Mesenchymal stem cell (in vitro differentiated cells and primary cell): Measurements from ENCODE around the gene RADX.

Experiments
- DNase-seq: peaks from one replicate; pipeline ENCODE4 v3.0.0-alpha.2; 2013
- H2AFZ ChIP-seq: one replicate; pipeline ENCODE4 v1.6.1; 2013; ENCODE audit warnings: low read depth, mild to moderate bottlenecking, control low read depth, inconsistent platforms, low read length, moderate library complexity
- H2AK5ac ChIP-seq: 2 replicates; pipeline ENCODE4 v1.6.1; 2013; ENCODE audit warnings: low read length, moderate library complexity, mild to moderate bottlenecking, inconsistent platforms; ENCODE audit not compliant: severe bottlenecking
- H2BK120ac ChIP-seq: one replicate; pipeline ENCODE4 v1.6.1; 2013; ENCODE audit warnings: low read depth, mild to moderate bottlenecking, inconsistent platforms, low read length, moderate library complexity
- H2BK12ac ChIP-seq, 2 experiments: one replicate each; pipeline ENCODE4 v1.6.1; 2013; ENCODE audit warnings: inconsistent platforms in 2 of 2, low read length in 2 of 2, mild to moderate bottlenecking in 2 of 2, moderate library complexity in 2 of 2, control low read depth in 1 of 2
- H2BK15ac ChIP-seq: one replicate; pipeline ENCODE4 v1.6.1; 2013; ENCODE audit warnings: mild to moderate bottlenecking, low read depth, inconsistent platforms; ENCODE audit not compliant: poor library complexity, severe bottlenecking
- H2BK5ac ChIP-seq: 2 replicates; pipeline ENCODE4 v1.6.1; 2013; ENCODE audit warnings: low read depth, mild to moderate bottlenecking, low read length, control low read depth, inconsistent platforms; ENCODE audit not compliant: poor library complexity, severe bottlenecking
- H3K14ac ChIP-seq, 2 experiments: one replicate each; pipeline ENCODE4 v1.6.1; 2013; ENCODE audit warnings: inconsistent platforms in 2 of 2, low read length in 2 of 2, control low read depth in 1 of 2, mild to moderate bottlenecking in 1 of 2, moderate library complexity in 1 of 2
- H3K18ac ChIP-seq, 2 experiments: one replicate each; pipeline ENCODE4 v1.6.1; 2013; ENCODE audit warnings: inconsistent platforms in 2 of 2, low read length in 2 of 2, control low read depth in 1 of 2, low read depth in 1 of 2, mild to moderate bottlenecking in 1 of 2
- H3K23ac ChIP-seq, 2 experiments: one replicate each; pipeline ENCODE4 v1.6.1; 2013; ENCODE audit warnings: inconsistent platforms in 2 of 2, low read length in 2 of 2, mild to moderate bottlenecking in 2 of 2, moderate library complexity in 2 of 2, control low read depth in 1 of 2
- H3K27ac ChIP-seq: 2 replicates; pipeline ENCODE4 v1.5.1; 2013; ENCODE audit warnings: mild to moderate bottlenecking, moderate library complexity, low read length, control low read depth, inconsistent platforms; ENCODE audit not compliant: poor library complexity, severe bottlenecking
- H3K27me3 ChIP-seq, 2 experiments: 2 replicates each; pipeline versions ENCODE4 v1.6.1 to v1.7.0; 2013; ENCODE audit warnings: low read length in 2 of 2, mild to moderate bottlenecking in 2 of 2, moderate library complexity in 2 of 2, control low read depth in 1 of 2, inconsistent platforms in 1 of 2; ENCODE audit not compliant: control insufficient read depth in 1 of 2, insufficient read depth in 1 of 2
- H3K36me3 ChIP-seq, 2 experiments: 2 replicates each; pipeline versions ENCODE4 v1.6.1 to v1.7.0; 2013; ENCODE audit warnings: low read length in 2 of 2, control low read depth in 1 of 2, inconsistent platforms in 1 of 2, low read depth in 1 of 2, mild to moderate bottlenecking in 1 of 2; ENCODE audit not compliant: insufficient read depth in 2 of 2, control insufficient read depth in 1 of 2
- H3K4ac ChIP-seq, 2 experiments: one replicate each; pipeline ENCODE4 v1.6.1; 2013; ENCODE audit warnings: inconsistent platforms in 2 of 2, low read length in 2 of 2, mild to moderate bottlenecking in 2 of 2, moderate library complexity in 2 of 2, control low read depth in 1 of 2, low read depth in 1 of 2
- H3K4me1 ChIP-seq: 2 replicates; pipeline ENCODE4 v1.6.1; 2013; ENCODE audit warnings: low read depth, low read length, control low read depth; ENCODE audit not compliant: control insufficient read depth, insufficient read depth
- H3K4me2 ChIP-seq: 2 replicates; pipeline ENCODE4 v1.6.1; 2013; ENCODE audit warnings: low read length, mild to moderate bottlenecking, inconsistent platforms; ENCODE audit not compliant: poor library complexity, severe bottlenecking
- H3K4me3 ChIP-seq, 2 experiments: 2 replicates each; pipeline versions ENCODE4 v1.5.1 to v1.7.0; 2013; ENCODE audit warnings: low read length in 2 of 2, mild to moderate bottlenecking in 2 of 2, control low read depth in 1 of 2, low read depth in 1 of 2; ENCODE audit not compliant: insufficient read depth in 1 of 2
- H3K79me1 ChIP-seq: replicated peaks from 2 replicates; pipeline ENCODE4 v1.6.1; 2013; ENCODE audit warnings: mild to moderate bottlenecking, control low read depth, low read length, inconsistent platforms; ENCODE audit not compliant: poor library complexity, severe bottlenecking
- H3K9ac ChIP-seq: 2 replicates; pipeline ENCODE4 v1.7.0; 2013; ENCODE audit warnings: mild to moderate bottlenecking, low read length, moderate library complexity
- H3K9me3 ChIP-seq: 2 replicates; pipeline ENCODE4 v1.7.0; 2013; ENCODE audit warnings: mild to moderate bottlenecking, low read length; ENCODE audit not compliant: control insufficient read depth
- H4K8ac ChIP-seq: one replicate; pipeline ENCODE4 v1.6.1; 2013; ENCODE audit warnings: inconsistent platforms, mild to moderate bottlenecking, low read length, moderate library complexity
- H4K91ac ChIP-seq: one replicate; pipeline ENCODE4 v1.6.1; 2013; ENCODE audit warnings: mild to moderate bottlenecking, low read length, inconsistent platforms
- WGBS: methylation state at CpG from one replicate; pipeline ENCODE4 v1.1.7; 2013; ENCODE audit warnings: mixed read lengths; 5-methylcytosine and 5-hydroxymethylcytosine counted together

Gene RADX

DNA sequence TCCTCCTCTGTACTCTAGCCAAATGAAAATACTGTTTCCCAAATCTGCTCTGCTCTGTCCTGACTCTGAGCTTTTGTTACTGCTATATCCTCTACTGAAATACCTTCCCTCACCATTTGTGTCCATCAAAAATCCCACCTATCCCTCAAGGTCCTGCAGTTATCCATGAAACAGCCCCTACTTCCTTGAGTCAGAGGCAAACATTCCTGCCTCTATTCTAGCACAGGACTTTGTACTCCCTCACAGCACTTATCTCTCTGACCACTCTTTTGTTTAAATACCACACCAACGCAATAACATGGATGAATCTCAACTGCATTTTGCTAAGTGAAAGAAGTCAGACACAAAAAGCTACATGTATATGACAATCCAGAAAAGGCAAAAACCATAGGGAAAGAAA is 104.2 kb downstream of the RADX start:
- Histone ChIP-seq H3K36me3 (no peaks in the 10 kb centered on the region), H2BK5ac (no peak overlapping the region), H2AK5ac (no peak overlapping the region), H3K9ac (no peak overlapping the region), H4K91ac (no peak overlapping the region), H2BK120ac (no peak overlapping the region), H3K27ac (no peak overlapping the region), H2BK15ac (no peak overlapping the region), H3K14ac (no peak overlapping the region), H3K4me1 (no peaks in the 10 kb centered on the region), H3K23ac (no peak overlapping the region), H2AFZ (no peak overlapping the region), H3K18ac (no peak overlapping the region), H3K9me3 (no peaks in the 10 kb centered on the region), H3K4ac (no peak overlapping the region), H3K4me2 (no peak overlapping the region), H2BK12ac (no peak overlapping the region), H3K79me1 (no peaks in the 10 kb centered on the region), H4K8ac (no peak overlapping the region), H3K27me3 (peaks cover 0 to 69% of the 10 kb centered on the region in 2 experiments), H3K4me3 (no peak overlapping the region)
- DNase-seq: no peak
- WGBS: 100% methylated on average over 1 of the region's 1 CpG

DNA sequence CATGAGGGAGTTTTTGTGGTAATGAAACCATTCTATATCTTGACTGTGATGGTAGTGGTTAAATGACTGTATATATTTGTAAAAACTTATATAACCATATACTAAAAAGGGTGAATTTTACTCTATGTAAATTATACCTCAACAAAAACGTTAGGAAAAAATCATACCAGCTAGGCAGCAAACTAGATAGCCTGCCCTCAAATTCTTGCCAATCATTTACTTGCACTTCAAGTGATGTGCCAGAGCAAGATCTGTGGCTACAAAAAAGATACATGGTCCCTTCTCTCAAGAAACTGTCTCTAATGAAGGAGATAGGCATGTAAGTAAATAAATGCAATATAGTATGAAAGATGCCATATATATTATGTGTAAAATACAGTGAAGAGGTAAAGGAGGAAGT is 104.7 kb downstream of the RADX start:
- Histone ChIP-seq H3K9ac (no peak overlapping the region), H2BK15ac (no peak overlapping the region)

DNA sequence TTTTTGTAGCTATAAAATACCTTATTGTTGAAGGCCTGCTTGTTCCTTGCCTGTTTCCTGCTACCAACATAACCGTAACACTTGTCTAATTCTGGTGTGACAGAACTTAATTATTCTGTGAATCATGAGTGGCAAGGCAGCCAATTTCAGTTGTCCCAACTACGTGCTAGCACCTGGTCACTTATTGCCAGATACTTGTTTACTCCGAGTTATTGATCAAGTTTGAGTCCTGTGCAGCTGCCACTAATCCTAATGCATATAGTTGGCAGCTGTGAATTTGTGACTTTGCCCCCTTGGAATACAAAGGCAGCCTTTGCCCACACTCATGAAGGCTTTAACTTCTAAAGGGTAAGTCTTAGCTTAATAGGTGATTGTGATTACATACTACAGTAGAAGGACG is 106.9 kb downstream of the RADX start:
- no peak overlapping the region for H2AFZ ChIP-seq
- no peak overlapping the region for H2BK5ac ChIP-seq
- H3K36me3 ChIP-seq: no peaks in the 10 kb centered on the region
- H2BK12ac ChIP-seq: no peak overlapping the region
- no peak overlapping the region for H4K91ac ChIP-seq
- H3K27ac ChIP-seq: no peak overlapping the region
- H2AK5ac ChIP-seq: no peak overlapping the region
- no peaks in the 10 kb centered on the region for H3K9me3 ChIP-seq
- no peak overlapping the region for H3K9ac ChIP-seq
- no peak overlapping the region for H3K14ac ChIP-seq
- no peak overlapping the region for H3K4me2 ChIP-seq
- H3K79me1 ChIP-seq: no peaks in the 10 kb centered on the region
- peaks cover 0 to 76% of the 10 kb centered on the region in 2 experiments for H3K27me3 ChIP-seq
- no peak overlapping the region for H2BK15ac ChIP-seq
- no peak overlapping the region for H3K23ac ChIP-seq
- no peaks in the 10 kb centered on the region for H3K4me1 ChIP-seq
- H4K8ac ChIP-seq: no peak overlapping the region
- WGBS: 86% methylated on average over 2 of the region's 4 CpGs
- H3K4ac ChIP-seq: no peak overlapping the region
- H3K4me3 ChIP-seq: no peak overlapping the region
- DNase-seq: no peak
- no peak overlapping the region for H3K18ac ChIP-seq
- H2BK120ac ChIP-seq: no peak overlapping the region

More for the DNA sequence above, 104.7 kb downstream of the RADX start:
- no peaks in the 10 kb centered on the region for H3K36me3 ChIP-seq
- no peaks in the 10 kb centered on the region for H3K9me3 ChIP-seq
- no peak overlapping the region for H3K23ac ChIP-seq
- no peak overlapping the region for H2BK12ac ChIP-seq
- no peak overlapping the region for H3K4me2 ChIP-seq
- no peak for DNase-seq
- no peak overlapping the region for H2AK5ac ChIP-seq
- no peak overlapping the region for H3K4ac ChIP-seq
- H2BK5ac ChIP-seq: no peak overlapping the region
- H2AFZ ChIP-seq: no peak overlapping the region
- H4K91ac ChIP-seq: no peak overlapping the region
- no peak overlapping the region for H2BK120ac ChIP-seq
- no peak overlapping the region for H3K4me3 ChIP-seq
- H3K79me1 ChIP-seq: no peaks in the 10 kb centered on the region
- no peak overlapping the region for H4K8ac ChIP-seq
- H3K27me3 ChIP-seq: peaks cover 0 to 73% of the 10 kb centered on the region in 2 experiments
- WGBS: 67% methylated on average over 1 of the region's 1 CpG
- no peak overlapping the region for H3K27ac ChIP-seq
- no peak overlapping the region for H3K14ac ChIP-seq
- H3K4me1 ChIP-seq: no peaks in the 10 kb centered on the region
- H3K18ac ChIP-seq: no peak overlapping the region

DNA sequence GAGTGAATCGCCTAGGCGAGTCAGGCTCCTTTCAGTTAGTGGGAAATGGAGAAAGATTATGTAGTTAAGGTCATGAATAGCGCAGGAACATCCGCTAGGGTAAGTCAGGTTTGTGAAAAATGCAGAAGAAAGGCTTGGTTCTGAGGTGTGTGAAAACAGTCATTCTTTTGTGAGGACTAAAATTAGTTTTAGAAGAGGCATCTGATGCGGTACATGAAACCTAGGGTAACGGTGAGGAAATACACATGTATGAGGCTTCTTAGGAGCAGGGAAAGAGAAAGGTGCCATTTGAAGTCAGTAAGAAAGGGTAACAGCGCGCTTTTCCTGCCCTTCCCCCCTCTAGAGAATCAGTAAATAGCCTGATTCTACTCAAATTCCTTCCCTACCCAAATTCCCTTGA is 114.2 kb downstream of the RADX start:
- 0% methylated on average over 4 of the region's 8 CpGs for WGBS
- H3K36me3 ChIP-seq: no peaks in the 10 kb centered on the region

More for the DNA sequence above, 114.2 kb downstream of the RADX start:
- Histone ChIP-seq H2BK5ac (no peak overlapping the region), H3K18ac (no peak overlapping the region), H3K4me3 (peak overlapping the region in 1 of 2 experiments; percentile 77), H2BK15ac (no peak overlapping the region), H3K27me3 (peaks cover 3 to 67% of the 10 kb centered on the region in 2 experiments), H3K23ac (no peak overlapping the region), H4K8ac (no peak overlapping the region), H2AFZ (no peak overlapping the region), H3K14ac (no peak overlapping the region), H3K27ac (no peak overlapping the region), H3K4me2 (peak overlapping the region; percentile 94), H3K9ac (peak overlapping the region; percentile 53), H3K9me3 (no peaks in the 10 kb centered on the region), H4K91ac (no peak overlapping the region), H3K4me1 (peaks cover 4% of the 10 kb centered on the region), H2AK5ac (no peak overlapping the region), H2BK120ac (no peak overlapping the region), H3K4ac (no peak overlapping the region), H3K79me1 (no peaks in the 10 kb centered on the region), H2BK12ac (no peak overlapping the region)
- no peak for DNase-seq
